ENCODE data around the gene NAPG. TPM values are rescaled to one million over a fixed set of nuclear protein-coding genes. Genes with fewer than 3 reads are reported as not detected.
"Not testable (repeated sequence)": the region's sequence is repeated elsewhere in the genome, so short reads cannot be mapped to it uniquely, and the experiment has no call there.

NAPG gene
- total RNA-seq, 1 donor from 2014 or later, result 38.7 TPM

DNA sequence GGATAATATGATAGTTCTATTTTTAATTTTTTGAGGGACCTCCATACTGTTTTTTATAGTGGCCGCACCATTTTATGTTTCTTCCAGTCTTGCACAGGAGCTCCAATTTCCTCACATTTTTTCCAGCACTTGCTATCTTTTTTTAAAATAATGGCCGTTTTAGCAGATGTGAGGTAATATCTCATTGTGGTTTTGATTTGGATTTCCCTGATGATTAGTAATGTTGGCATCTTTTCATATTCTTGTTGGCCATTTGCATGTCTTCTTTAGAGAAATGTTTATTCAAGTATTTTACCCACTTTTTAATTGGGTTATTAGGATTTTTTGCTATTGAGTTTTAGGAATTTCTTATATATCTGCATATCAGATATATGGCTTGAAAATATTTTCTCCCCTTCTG lies 29.9 kb upstream of the NAPG start:
- DNase-seq, result no peak
- intact Hi-C loops (cut with micrococcal nuclease), result no loop called here
- H3K4me3 Mint-ChIP-seq, result no peak overlapping the region

DNA sequence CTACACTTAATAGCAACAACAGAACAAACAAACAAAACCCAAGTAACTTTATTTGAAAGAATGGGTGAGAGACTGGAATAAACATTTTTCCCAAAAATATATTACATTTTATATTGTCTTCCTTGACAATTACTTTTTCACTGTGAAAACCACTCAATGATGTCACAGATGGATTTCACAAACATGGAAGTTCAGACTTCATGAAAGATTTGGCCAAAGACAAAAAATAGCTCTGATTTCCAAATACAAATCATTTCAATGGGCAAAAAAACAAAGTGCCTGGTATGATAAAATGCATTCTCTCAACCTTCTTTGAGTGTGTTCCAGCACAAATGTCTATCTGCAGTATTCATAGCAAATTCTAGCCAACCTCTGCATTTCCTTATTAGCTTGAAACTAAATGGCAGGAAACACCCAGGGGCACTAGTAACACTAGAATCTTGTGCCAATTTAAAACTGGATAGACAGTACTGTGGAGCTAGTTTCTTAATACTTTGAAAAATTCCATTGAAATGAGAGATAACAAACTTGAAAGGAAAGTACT lies 28.5 kb upstream of the NAPG start:
- DNase-seq, result no peak
- Mint-ChIP-seq H3K9me3 (peaks cover 5% of the 10 kb centered on the region), H3K36me3 (ENCODE audit: low read depth) (no peaks in the 10 kb centered on the region), H3K4me3 (no peak overlapping the region), H3K4me1 (peaks cover 5% of the 10 kb centered on the region), H3K27me3 (peaks cover 26% of the 10 kb centered on the region), H3K27ac (no peak overlapping the region)
- intact Hi-C loops (cut with micrococcal nuclease), result no loop called here

More for the DNA sequence above, 29.9 kb upstream of the NAPG start:
- peaks cover 6% of the 10 kb centered on the region for H3K4me1 Mint-ChIP-seq
- no peaks in the 10 kb centered on the region for H3K36me3 Mint-ChIP-seq (ENCODE audit: low read depth)
- H3K27me3 Mint-ChIP-seq, result peaks cover 18% of the 10 kb centered on the region
- H3K27ac Mint-ChIP-seq, result no peak overlapping the region
- peaks cover 5% of the 10 kb centered on the region for H3K9me3 Mint-ChIP-seq

DNA sequence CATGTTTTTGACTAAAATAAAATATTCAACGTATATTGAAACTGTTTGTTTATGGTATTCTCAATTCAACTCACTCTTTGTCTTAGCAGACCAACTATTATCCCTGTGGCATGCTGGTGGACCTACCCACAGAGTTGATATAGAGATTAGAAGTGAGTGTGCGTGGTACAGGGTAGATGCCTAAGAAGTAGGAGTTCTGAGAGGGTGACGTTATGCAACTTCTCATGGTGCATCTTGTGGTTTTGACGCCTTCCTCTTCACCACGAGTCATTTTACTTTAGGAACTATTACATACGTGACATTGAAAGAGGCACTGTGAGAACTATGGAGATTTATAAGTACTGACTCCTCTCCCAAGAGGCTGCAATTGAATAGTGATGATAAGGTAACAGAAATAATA lies 26.6 kb upstream of the NAPG start:
- no peak for DNase-seq
- Mint-ChIP-seq H3K4me1 (peaks cover 5% of the 10 kb centered on the region), H3K27me3 (peaks cover 39% of the 10 kb centered on the region), H3K4me3 (no peak overlapping the region), H3K36me3 (ENCODE audit: low read depth) (no peaks in the 10 kb centered on the region), H3K27ac (no peak overlapping the region), H3K9me3 (peaks cover 5% of the 10 kb centered on the region)
- intact Hi-C loops (cut with micrococcal nuclease), result loop anchor here (2.0 kb wide), 1 partner anchor 22 kb away; no protein-coding TSS in a partner anchor

DNA sequence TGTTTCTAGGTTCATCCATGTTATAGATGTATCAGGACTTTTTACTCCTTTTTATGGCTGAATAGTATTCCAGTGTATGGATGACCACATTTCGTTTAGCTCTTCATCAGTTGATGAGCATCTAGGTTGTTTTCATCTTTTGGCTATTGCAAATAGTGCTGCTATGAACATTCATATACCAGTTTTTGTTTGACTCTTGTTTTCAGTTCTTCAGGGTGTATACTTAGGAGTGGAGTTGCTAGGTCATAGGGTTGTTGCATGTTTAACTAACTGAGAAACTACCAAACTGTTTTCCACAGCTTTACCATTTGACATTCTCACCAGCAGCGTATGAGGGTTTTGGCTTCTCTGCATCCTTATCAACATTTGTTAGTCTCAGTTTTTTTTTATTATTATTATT lies 25.8 kb upstream of the NAPG start:
- no peak overlapping the region for H3K27ac Mint-ChIP-seq
- peaks cover 39% of the 10 kb centered on the region for H3K27me3 Mint-ChIP-seq
- DNase-seq, result no peak
- intact Hi-C loops (cut with micrococcal nuclease), result no loop called here
- H3K4me3 Mint-ChIP-seq, result no peak overlapping the region
- H3K36me3 Mint-ChIP-seq (ENCODE audit: low read depth), result no peaks in the 10 kb centered on the region
- peaks cover 5% of the 10 kb centered on the region for H3K9me3 Mint-ChIP-seq
- H3K4me1 Mint-ChIP-seq, result peaks cover 5% of the 10 kb centered on the region

DNA sequence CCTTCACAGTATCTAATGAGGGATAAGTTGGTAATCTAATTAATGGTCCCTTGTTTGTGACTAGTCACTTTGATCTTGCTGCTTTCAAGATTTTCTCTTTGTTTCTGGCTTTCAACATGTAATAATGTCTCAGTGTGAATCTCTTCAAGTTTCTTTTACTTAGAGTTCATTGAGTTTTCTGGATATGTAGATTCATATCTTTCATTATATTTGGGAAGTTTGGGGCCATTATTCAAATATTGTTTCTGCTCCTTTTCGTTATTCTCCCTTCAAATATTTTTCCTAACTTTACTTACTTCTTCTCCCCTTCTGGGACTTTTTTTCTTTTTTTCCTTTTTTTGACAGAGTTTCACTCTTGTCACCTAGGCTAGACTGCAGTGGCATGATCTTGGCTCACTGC lies 21.1 kb upstream of the NAPG start:
- Mint-ChIP-seq H3K27ac (no peak overlapping the region), H3K9me3 (peaks cover 4% of the 10 kb centered on the region), H3K4me1 (no peaks in the 10 kb centered on the region), H3K27me3 (peaks cover 21% of the 10 kb centered on the region), H3K4me3 (no peak overlapping the region), H3K36me3 (ENCODE audit: low read depth) (no peaks in the 10 kb centered on the region)
- DNase-seq, result no peak
- intact Hi-C loops (cut with micrococcal nuclease), result no loop called here

DNA sequence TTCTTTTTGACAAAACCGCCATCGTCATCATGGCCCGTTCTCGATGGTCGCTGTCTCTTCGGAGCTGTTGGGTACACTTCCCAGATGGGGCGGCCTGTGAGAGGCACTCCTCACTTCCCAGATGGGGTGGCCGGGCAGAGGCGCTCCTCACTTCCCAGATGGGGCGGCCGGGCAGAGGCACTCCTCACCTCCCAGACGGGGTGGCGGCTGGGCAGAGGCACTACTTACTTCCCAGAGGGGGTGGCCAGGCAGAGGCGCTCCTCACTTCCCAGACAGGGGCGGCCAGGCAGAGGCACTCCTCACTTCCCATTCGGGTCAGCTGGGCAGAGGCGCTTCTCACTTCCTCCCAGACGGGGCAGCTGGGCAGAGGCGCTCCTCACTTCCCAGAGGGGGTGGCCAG lies 19.9 kb upstream of the NAPG start:
- H3K36me3 Mint-ChIP-seq (ENCODE audit: low read depth); H3K4me3 Mint-ChIP-seq; DNase-seq; H3K4me1 Mint-ChIP-seq; intact Hi-C loops (cut with micrococcal nuclease); H3K27ac Mint-ChIP-seq; H3K9me3 Mint-ChIP-seq: not testable (repeated sequence)
- peaks cover 21% of the 10 kb centered on the region for H3K27me3 Mint-ChIP-seq

DNA sequence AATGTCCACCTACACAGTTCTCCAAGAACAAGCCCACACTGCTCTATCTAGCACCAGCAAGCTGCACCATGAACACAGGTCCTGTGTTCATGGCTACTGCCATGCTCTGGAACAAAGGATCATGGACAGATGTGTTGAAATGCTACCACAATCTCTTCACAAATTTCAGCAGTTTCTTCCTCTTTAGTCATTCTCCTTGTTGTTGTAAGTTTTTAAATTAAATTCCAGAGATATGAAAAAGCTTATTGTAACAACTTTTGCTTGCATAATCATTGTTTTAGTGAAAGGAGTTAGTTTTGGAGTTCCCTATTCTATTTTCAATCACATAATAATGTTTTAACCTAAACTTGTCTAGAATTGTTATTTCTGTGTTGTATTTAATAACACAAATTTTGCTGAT lies 17.2 kb upstream of the NAPG start:
- intact Hi-C loops (cut with micrococcal nuclease), result no loop called here
- Mint-ChIP-seq H3K4me1 (no peaks in the 10 kb centered on the region), H3K36me3 (ENCODE audit: low read depth) (no peaks in the 10 kb centered on the region), H3K27me3 (peaks cover 4% of the 10 kb centered on the region), H3K27ac (no peak overlapping the region), H3K9me3 (peaks cover 4% of the 10 kb centered on the region), H3K4me3 (no peak overlapping the region)
- no peak for DNase-seq

DNA sequence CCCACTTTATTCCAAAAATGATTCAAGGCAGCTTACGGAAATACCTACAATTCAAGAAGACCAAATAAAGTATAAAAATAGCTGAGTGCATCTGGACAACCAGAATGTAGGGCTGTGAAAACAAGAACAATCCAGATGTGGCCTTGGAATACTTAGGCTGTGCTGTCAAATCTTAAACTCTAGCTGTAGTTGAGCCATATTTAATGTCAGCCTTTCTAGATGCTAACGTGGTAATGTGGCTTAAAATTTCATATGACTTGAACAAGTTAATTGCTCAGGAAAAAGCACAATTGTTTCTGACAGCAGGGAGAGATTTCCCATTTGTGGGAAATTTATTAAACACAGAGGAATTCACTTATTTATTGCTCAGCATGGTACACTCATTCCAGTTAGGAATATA lies 14.6 kb upstream of the NAPG start:
- DNase-seq, result no peak
- Mint-ChIP-seq H3K4me1 (no peaks in the 10 kb centered on the region), H3K27me3 (peaks cover 6% of the 10 kb centered on the region), H3K36me3 (ENCODE audit: low read depth) (no peaks in the 10 kb centered on the region), H3K27ac (no peak overlapping the region), H3K4me3 (no peak overlapping the region), H3K9me3 (peaks cover 4% of the 10 kb centered on the region)
- intact Hi-C loops (cut with micrococcal nuclease), result no loop called here

DNA sequence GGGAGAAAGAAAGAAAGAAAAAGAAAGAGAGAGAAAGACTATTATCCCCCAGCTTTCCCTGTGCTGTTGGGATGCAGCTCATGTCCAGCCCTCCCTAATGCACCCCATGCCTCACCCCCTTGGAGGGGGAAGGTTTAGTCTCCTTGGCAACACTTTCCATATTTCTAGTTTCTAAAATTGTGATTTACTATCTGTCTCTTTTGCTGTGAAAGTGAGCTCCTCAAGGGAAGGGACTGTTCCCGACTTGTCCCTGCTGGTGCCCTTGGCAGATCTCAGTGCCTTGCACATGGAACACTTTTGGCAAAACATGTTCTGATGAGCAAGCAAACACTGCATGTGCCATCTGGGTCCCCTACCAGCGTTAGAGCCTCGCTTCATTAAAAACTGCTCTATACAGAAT lies 11.7 kb upstream of the NAPG start:
- Mint-ChIP-seq H3K4me3 (no peak overlapping the region), H3K4me1 (peaks cover under 1% of the 10 kb centered on the region), H3K36me3 (ENCODE audit: low read depth) (no peaks in the 10 kb centered on the region), H3K27me3 (peaks cover 23% of the 10 kb centered on the region), H3K9me3 (no peaks in the 10 kb centered on the region), H3K27ac (no peak overlapping the region)
- intact Hi-C loops (cut with micrococcal nuclease), result no loop called here
- no peak for DNase-seq

DNA sequence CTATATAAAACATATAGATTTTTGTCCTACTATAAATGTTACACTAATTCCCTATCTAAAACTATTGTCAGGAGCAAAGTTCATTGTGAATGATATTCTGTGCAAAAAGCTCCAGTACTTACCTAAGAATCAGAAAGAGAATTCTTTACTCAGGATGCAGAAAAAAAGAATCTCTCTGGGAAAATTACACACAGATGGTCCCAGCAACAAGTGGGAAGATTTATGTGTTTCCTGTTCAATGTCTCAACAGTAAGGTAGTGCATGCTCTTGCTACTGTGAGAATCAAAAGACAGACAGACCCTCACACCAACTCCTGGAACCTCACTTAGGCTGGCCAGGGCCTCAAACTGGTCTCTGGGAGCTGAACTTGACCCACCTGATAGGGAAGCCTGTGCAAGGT lies 11.2 kb upstream of the NAPG start:
- Mint-ChIP-seq H3K9me3 (no peaks in the 10 kb centered on the region), H3K27me3 (peaks cover 28% of the 10 kb centered on the region), H3K27ac (no peak overlapping the region), H3K4me1 (peaks cover 3% of the 10 kb centered on the region), H3K4me3 (no peak overlapping the region), H3K36me3 (ENCODE audit: low read depth) (no peaks in the 10 kb centered on the region)
- no peak for DNase-seq
- intact Hi-C loops (cut with micrococcal nuclease), result no loop called here

DNA sequence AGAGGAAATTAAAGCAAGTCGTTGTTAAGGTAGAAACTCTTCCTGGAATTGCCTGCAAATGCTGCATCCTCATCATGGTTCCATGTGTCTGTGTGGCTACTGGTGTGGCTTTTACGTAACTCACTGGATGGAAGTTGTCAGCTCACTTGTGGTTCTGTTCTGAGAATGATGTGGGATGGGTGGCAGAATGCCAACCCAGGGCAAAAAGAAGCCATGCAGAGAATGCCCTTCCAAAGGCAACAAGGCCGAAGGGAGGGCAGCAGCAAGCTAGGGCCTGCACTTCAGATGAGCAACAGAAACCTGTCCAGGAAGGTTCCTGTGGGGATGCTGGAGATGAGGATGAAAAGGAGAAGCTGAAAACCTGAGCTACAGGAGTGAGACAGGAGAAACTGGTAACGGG lies 10.4 kb upstream of the NAPG start:
- H3K9me3 Mint-ChIP-seq, result no peaks in the 10 kb centered on the region
- H3K4me3 Mint-ChIP-seq, result no peak overlapping the region
- no peak for DNase-seq
- H3K36me3 Mint-ChIP-seq (ENCODE audit: low read depth), result no peaks in the 10 kb centered on the region
- no peak overlapping the region for H3K27ac Mint-ChIP-seq
- intact Hi-C loops (cut with micrococcal nuclease), result no loop called here
- peaks cover 7% of the 10 kb centered on the region for H3K4me1 Mint-ChIP-seq
- peaks cover 32% of the 10 kb centered on the region for H3K27me3 Mint-ChIP-seq

DNA sequence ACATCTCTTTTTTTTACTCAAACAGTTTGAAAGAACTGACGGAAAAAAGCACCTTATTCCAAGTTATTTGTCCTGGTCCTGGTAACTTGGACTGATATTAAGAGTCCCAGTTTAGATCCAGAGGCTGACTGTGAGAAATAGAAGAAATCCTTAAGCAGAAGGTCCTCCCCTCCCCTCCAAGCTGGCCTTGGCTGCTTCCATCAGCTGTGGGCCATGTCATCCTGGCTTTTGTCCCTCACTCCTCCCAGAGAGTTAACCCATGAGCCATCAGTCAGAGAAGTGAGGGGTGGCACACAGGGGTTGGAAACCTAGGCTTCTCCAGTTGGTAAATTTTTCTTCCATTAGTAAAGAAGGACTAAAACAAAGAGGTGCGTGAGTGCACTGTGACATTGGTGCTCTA lies 9.7 kb upstream of the NAPG start:
- Mint-ChIP-seq H3K27me3 (peaks cover 32% of the 10 kb centered on the region), H3K36me3 (ENCODE audit: low read depth) (no peaks in the 10 kb centered on the region), H3K27ac (no peak overlapping the region), H3K9me3 (no peaks in the 10 kb centered on the region), H3K4me1 (peaks cover 7% of the 10 kb centered on the region), H3K4me3 (no peak overlapping the region)
- no peak for DNase-seq
- intact Hi-C loops (cut with micrococcal nuclease), result no loop called here

DNA sequence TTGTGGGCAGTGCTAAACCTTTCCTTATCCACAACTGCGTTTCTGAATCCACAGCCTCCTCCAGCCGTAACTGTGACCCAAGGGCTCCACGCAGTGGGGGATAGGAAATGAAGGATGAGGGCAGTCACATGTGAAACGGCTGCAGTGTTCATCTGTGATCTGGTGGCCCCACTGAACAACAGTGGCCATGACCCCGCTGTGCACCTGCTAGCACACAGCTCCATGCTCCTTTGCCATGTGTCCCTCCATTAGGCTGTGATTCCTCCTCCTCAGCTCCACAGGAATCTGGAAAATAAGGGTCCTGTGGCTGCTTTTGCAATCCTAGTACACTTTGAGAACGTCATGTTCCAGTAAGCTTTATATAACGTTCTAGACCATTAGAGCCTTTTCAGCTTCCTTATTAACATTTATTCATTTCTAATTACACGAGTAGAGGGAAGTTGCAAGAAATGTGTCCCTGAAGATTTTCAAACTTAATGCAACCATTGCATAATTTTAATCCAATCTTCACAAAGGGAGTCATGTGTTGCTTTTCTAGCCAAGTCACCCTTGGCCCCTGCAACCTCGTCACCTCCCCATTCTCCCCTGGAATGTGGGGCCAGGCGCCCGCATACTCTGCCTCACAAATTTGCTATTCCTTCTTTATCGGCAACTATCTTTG lies 7.1 kb upstream of the NAPG start:
- Mint-ChIP-seq H3K4me1 (peaks cover 7% of the 10 kb centered on the region), H3K9me3 (no peaks in the 10 kb centered on the region), H3K36me3 (ENCODE audit: low read depth) (no peaks in the 10 kb centered on the region), H3K27me3 (peaks cover 38% of the 10 kb centered on the region), H3K27ac (no peak overlapping the region), H3K4me3 (no peak overlapping the region)
- intact Hi-C loops (cut with micrococcal nuclease), result no loop called here
- DNase-seq, result no peak

DNA sequence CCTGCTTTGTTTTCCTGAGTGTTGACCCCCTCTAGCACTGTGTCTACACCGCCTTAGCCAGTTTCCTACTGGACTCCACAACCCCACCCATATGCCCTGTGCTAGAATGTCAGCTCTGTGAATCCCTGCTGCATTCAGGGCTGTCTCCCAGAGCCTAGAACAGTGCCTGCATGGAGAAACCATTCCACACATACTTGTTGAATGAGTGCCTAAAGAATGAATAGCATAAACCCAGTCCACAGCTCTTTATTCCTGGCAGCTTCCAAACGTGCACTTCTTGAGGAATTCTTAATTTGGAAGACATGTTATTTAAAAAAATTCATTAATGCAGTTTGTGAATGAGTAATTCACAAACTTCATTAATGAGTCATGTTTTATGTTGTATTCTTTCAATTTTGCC lies 6.5 kb upstream of the NAPG start:
- Mint-ChIP-seq H3K4me1 (peaks cover 8% of the 10 kb centered on the region), H3K27ac (no peak overlapping the region), H3K9me3 (no peaks in the 10 kb centered on the region), H3K4me3 (no peak overlapping the region), H3K27me3 (peaks cover 38% of the 10 kb centered on the region), H3K36me3 (ENCODE audit: low read depth) (no peaks in the 10 kb centered on the region)
- intact Hi-C loops (cut with micrococcal nuclease), result no loop called here
- no peak for DNase-seq

Measured in activated CD4-positive, alpha-beta T cell treated with anti-CD3 and anti-CD28 coated beads, Interleukin-2, amount 10 ng/mL, durations not matched to agents 24 days and 14 days (primary cell).